ENCODE data around the gene MCCC1.
A peak's percentile ranks its signal among the peaks of the same experiment; 100 is the strongest.

The MCCC1 gene

GRCh38 chr3:182979674-182980191 is 119.6 kb downstream of the MCCC1 start:
- Histone ChIP-seq H3K4me1 (ENCODE audit: control insufficient read depth, low read depth, low read length) (peaks cover 21% of the 10 kb centered on the region), H3K27me3 (ENCODE audit: control insufficient read depth, insufficient read depth, low read length) (no peaks in the 10 kb centered on the region), H3K9me3 (ENCODE audit: control insufficient read depth, low read depth, low read length) (no peaks in the 10 kb centered on the region), H3K9ac (ENCODE audit: low read length) (peak overlapping the region; percentile 84), H3K36me3 (ENCODE audit: control insufficient read depth, low read depth, low read length) (no peaks in the 10 kb centered on the region), H3K27ac (ENCODE audit: low read length) (no peak overlapping the region), H3K4me3 (ENCODE audit: low read length) (peak overlapping the region; percentile 96)

DNA sequence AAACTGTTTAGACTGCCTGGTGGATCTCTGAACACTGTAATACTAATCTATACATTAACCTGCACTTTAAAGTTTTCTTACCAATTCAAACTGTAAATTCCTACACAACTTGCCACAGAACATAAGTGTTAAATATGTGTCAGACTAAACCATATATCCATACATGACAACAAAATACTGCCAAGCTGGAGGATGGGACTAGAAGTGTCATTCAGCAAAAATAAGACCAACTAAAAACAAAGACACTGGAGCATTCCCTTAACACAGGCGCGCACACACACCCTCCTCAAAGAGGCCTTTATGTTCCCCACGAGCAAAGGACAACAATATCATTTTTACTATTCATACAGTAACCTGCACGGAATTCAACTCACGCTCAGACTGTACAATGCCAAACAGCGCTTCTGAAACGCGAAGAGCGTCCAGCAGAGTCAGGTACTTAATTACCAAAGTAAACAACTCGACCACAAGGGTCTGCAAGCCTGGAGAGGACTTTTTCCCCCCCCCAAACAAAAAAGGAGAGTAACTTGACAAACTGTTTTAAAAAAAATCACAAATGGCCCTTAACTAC is 120.1 kb downstream of the MCCC1 start:
- Histone ChIP-seq H3K27me3 (ENCODE audit: control insufficient read depth, insufficient read depth, low read length) (no peaks in the 10 kb centered on the region), H3K4me1 (ENCODE audit: control insufficient read depth, low read depth, low read length) (peaks cover 21% of the 10 kb centered on the region)

GRCh38 chr3:182978387-182978786 is 120.9 kb downstream of the MCCC1 start:
- peaks cover 21% of the 10 kb centered on the region for H3K4me1 ChIP-seq (ENCODE audit: control insufficient read depth, low read depth, low read length)
- H3K27me3 ChIP-seq (ENCODE audit: control insufficient read depth, insufficient read depth, low read length), result no peaks in the 10 kb centered on the region
- peak overlapping the region; percentile 96 for H3K4me3 ChIP-seq (ENCODE audit: low read length)
- peak overlapping the region; percentile 0 for H3K9ac ChIP-seq (ENCODE audit: low read length)
- no peaks in the 10 kb centered on the region for H3K9me3 ChIP-seq (ENCODE audit: control insufficient read depth, low read depth, low read length)
- no peaks in the 10 kb centered on the region for H3K36me3 ChIP-seq (ENCODE audit: control insufficient read depth, low read depth, low read length)
- no peak overlapping the region for H3K27ac ChIP-seq (ENCODE audit: low read length)

More for the DNA sequence above, 120.1 kb downstream of the MCCC1 start:
- peak overlapping the region; percentile 96 for H3K4me3 ChIP-seq (ENCODE audit: low read length)
- H3K27ac ChIP-seq (ENCODE audit: low read length), result no peak overlapping the region
- H3K9ac ChIP-seq (ENCODE audit: low read length), result peak overlapping the region; percentile 84
- H3K9me3 ChIP-seq (ENCODE audit: control insufficient read depth, low read depth, low read length), result no peaks in the 10 kb centered on the region
- no peaks in the 10 kb centered on the region for H3K36me3 ChIP-seq (ENCODE audit: control insufficient read depth, low read depth, low read length)

DNA sequence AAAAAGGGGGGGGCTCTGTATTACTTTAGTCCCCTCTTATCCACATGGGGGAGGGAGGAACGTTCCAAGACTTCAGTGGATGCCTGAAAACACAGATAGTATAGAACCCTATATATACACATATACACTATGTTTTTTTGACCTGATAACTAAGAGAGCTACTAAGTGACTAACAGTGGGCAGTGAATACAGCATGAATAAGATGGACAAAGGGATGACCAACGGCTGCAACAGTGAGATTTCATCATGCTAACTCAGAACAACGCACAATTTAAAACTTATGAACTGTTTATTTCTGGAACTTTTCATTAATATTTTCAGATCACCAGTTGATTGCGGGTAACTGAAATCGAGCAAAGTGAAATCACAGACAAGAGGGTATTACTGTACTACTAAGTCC is 126.2 kb downstream of the MCCC1 start:
- Histone ChIP-seq H3K9ac (ENCODE audit: low read length) (no peak overlapping the region), H3K36me3 (ENCODE audit: control insufficient read depth, low read depth, low read length) (no peaks in the 10 kb centered on the region), H3K4me1 (ENCODE audit: control insufficient read depth, low read depth, low read length) (peaks cover 19% of the 10 kb centered on the region), H3K27me3 (ENCODE audit: control insufficient read depth, insufficient read depth, low read length) (no peaks in the 10 kb centered on the region), H3K9me3 (ENCODE audit: control insufficient read depth, low read depth, low read length) (no peaks in the 10 kb centered on the region), H3K4me3 (ENCODE audit: low read length) (no peak overlapping the region), H3K27ac (ENCODE audit: low read length) (no peak overlapping the region)

DNA sequence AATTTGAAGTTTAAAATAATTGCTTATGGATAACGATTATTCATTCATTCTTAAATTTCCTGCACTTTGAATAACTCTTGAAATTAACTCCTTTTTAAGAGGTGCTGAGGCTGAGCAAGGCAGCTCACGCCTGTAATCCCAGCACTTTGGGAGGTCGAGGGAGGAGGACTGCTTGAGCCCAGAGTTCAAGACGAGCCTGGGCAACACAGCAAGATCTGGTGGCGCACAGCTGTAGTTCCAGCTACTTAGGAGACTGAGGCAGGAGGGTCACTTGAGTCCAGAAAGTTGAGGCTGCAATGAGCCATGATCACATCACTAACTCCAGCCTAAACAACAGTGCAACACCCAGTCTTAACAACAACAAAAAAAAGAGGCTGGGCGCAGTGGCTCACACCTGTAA is 126.9 kb downstream of the MCCC1 start:
- H3K27ac ChIP-seq (ENCODE audit: low read length), result no peak overlapping the region
- H3K27me3 ChIP-seq (ENCODE audit: control insufficient read depth, insufficient read depth, low read length), result no peaks in the 10 kb centered on the region
- H3K9ac ChIP-seq (ENCODE audit: low read length), result no peak overlapping the region
- H3K36me3 ChIP-seq (ENCODE audit: control insufficient read depth, low read depth, low read length), result no peaks in the 10 kb centered on the region
- H3K9me3 ChIP-seq (ENCODE audit: control insufficient read depth, low read depth, low read length), result no peaks in the 10 kb centered on the region
- H3K4me3 ChIP-seq (ENCODE audit: low read length), result no peak overlapping the region
- peaks cover 19% of the 10 kb centered on the region for H3K4me1 ChIP-seq (ENCODE audit: control insufficient read depth, low read depth, low read length)

DNA sequence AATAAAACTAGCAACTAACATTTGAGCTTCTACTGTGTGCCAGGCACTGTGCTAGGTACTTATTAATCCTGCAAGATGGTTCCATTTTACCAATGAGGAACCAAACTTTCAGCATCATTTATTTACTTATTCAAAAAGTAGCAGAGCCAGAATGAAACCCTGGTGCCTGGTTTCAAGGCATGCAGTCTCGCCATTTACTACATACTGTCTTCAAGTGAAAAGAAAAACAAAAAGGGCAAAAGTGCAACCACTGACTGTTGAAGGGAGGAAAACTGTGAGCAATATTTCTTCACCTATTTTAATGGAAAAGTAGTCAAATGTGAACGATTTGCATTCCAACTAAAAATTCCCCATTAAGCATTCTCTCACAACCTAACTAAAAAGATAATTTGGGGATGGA is 127.7 kb downstream of the MCCC1 start:
- no peak overlapping the region for H3K4me3 ChIP-seq (ENCODE audit: low read length)
- no peaks in the 10 kb centered on the region for H3K36me3 ChIP-seq (ENCODE audit: control insufficient read depth, low read depth, low read length)
- no peaks in the 10 kb centered on the region for H3K9me3 ChIP-seq (ENCODE audit: control insufficient read depth, low read depth, low read length)
- no peak overlapping the region for H3K9ac ChIP-seq (ENCODE audit: low read length)
- H3K4me1 ChIP-seq (ENCODE audit: control insufficient read depth, low read depth, low read length), result peaks cover 19% of the 10 kb centered on the region
- H3K27ac ChIP-seq (ENCODE audit: low read length), result no peak overlapping the region
- H3K27me3 ChIP-seq (ENCODE audit: control insufficient read depth, insufficient read depth, low read length), result no peaks in the 10 kb centered on the region

DNA sequence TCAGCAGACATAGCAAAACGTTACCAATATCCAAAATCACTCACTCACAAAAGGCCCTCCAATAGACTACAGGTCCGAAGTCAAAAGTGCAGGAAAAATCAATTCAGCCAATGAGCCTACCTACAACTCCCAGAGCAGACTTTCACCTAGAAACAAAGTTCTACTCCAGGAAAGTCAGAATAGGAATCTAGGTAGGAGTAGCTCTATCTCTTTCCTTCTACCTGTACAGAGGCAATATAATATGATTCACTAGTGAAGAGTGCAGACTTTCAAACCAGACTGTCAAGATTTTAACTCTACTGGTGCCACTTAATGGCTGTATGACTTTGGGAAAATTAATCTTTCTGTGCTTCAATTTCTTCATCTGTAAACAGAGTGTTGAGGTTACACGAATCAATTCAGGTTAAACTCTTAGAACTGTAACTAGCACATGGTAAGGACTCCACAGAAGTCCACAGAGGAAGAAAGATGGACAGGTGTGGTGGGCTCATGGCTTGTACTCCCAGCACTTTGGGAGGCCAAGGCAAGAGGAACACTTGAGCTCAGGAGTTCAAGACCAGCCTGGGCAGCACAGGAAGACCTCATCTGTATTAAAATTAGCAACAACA is 128.4 kb downstream of the MCCC1 start:
- no peak overlapping the region for H3K27ac ChIP-seq (ENCODE audit: low read length)
- peaks cover 19% of the 10 kb centered on the region for H3K4me1 ChIP-seq (ENCODE audit: control insufficient read depth, low read depth, low read length)
- H3K9ac ChIP-seq (ENCODE audit: low read length), result no peak overlapping the region

DNA sequence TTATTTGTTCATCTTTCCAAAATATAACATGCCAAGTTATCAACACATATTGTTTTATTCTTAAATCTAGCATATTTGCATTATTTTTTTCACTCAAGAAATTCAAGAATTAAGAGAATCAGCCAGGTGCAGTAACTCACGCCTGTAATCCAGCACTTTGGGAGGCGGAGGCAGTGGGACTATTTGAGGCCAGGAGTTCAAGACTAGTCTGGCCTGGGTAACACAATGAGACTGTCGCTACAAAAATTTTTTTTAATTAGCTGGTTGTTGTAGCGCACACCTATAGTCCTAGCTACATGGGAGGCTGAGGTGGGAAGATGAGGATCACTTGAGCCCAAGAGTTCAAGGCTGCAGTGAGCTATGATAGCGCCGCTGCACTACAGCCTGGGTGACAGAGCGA is 129.4 kb downstream of the MCCC1 start:
- Histone ChIP-seq H3K4me3 (ENCODE audit: low read length) (no peak overlapping the region), H3K9ac (ENCODE audit: low read length) (peak overlapping the region; percentile 28), H3K9me3 (ENCODE audit: control insufficient read depth, low read depth, low read length) (no peaks in the 10 kb centered on the region), H3K36me3 (ENCODE audit: control insufficient read depth, low read depth, low read length) (no peaks in the 10 kb centered on the region), H3K27ac (ENCODE audit: low read length) (no peak overlapping the region), H3K27me3 (ENCODE audit: control insufficient read depth, insufficient read depth, low read length) (no peaks in the 10 kb centered on the region), H3K4me1 (ENCODE audit: control insufficient read depth, low read depth, low read length) (peaks cover 13% of the 10 kb centered on the region)

More for the DNA sequence above, 128.4 kb downstream of the MCCC1 start:
- H3K4me3 ChIP-seq (ENCODE audit: low read length), result no peak overlapping the region
- no peaks in the 10 kb centered on the region for H3K27me3 ChIP-seq (ENCODE audit: control insufficient read depth, insufficient read depth, low read length)
- H3K36me3 ChIP-seq (ENCODE audit: control insufficient read depth, low read depth, low read length), result no peaks in the 10 kb centered on the region
- H3K9me3 ChIP-seq (ENCODE audit: control insufficient read depth, low read depth, low read length), result no peaks in the 10 kb centered on the region

DNA sequence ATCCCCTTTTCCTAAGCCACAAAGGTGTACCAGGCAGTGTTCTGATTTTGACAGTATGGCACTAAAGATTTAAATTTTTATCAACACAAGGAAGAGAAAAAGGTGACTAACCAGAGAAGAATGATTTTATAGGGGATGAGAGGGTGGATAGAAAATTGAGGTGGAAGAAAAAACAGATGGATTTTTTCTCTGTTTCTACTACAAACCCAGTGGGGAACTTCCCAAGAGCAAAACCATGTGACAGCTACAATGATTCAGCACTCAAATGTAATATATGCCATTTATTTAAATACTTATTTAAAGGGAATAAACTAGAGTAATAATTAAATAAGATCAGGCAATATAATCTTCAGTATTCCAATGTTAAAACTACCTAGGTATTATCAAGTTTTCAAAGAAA is 130.0 kb downstream of the MCCC1 start:
- H3K4me1 ChIP-seq (ENCODE audit: control insufficient read depth, low read depth, low read length), result peaks cover 13% of the 10 kb centered on the region
- no peaks in the 10 kb centered on the region for H3K9me3 ChIP-seq (ENCODE audit: control insufficient read depth, low read depth, low read length)
- no peaks in the 10 kb centered on the region for H3K36me3 ChIP-seq (ENCODE audit: control insufficient read depth, low read depth, low read length)
- H3K27me3 ChIP-seq (ENCODE audit: control insufficient read depth, insufficient read depth, low read length), result no peaks in the 10 kb centered on the region
- peak overlapping the region; percentile 32 for H3K27ac ChIP-seq (ENCODE audit: low read length)
- H3K4me3 ChIP-seq (ENCODE audit: low read length), result no peak overlapping the region
- peak overlapping the region; percentile 28 for H3K9ac ChIP-seq (ENCODE audit: low read length)

DNA sequence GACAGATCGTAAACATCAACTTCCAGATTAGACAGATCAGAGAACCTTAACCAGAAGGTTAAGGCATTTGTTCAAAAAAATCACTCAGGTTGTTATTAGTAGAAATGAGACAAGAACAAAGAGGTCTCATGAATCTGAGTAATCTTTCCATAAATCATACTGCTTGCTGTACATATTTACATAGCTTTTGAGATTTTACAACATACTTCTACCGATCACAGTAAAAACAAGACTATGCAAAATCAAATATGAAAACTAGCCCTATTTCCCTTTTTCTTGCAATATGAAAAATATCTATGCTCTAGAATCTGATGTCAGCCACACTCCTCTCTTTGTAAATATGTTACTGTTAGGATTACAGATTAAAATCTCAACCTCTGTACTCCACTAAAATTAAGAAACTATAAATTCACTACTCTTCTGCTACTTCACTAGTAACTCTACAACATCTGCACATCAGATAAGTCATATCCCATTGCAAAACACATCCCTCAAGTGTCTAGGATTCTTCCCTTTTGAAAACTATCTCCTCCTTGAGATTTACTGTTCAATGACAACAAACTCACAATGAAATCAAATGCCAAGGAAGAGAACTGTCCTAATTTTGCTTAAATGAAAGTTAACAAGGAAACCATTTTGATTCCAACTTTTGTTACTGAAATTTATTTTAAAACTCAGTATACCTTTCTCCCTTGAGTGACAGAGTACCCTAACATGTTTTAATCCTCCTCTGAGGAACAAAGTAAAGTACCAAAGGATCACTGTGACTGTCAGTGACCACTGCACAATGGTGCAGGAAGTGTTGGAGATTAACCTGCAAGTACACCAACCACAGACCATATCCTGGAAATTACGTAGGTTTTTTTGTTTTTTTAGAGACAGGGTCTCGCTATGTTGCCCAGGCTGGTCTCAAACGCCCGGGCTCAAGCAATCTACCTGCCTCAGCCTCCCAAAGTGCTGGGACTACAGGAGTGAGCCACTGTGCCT is 131.8 kb downstream of the MCCC1 start:
- no peaks in the 10 kb centered on the region for H3K27me3 ChIP-seq (ENCODE audit: control insufficient read depth, insufficient read depth, low read length)
- H3K36me3 ChIP-seq (ENCODE audit: control insufficient read depth, low read depth, low read length), result no peaks in the 10 kb centered on the region
- peaks cover 13% of the 10 kb centered on the region for H3K4me1 ChIP-seq (ENCODE audit: control insufficient read depth, low read depth, low read length)
- no peak overlapping the region for H3K9ac ChIP-seq (ENCODE audit: low read length)
- no peak overlapping the region for H3K4me3 ChIP-seq (ENCODE audit: low read length)
- no peak overlapping the region for H3K27ac ChIP-seq (ENCODE audit: low read length)
- H3K9me3 ChIP-seq (ENCODE audit: control insufficient read depth, low read depth, low read length), result no peaks in the 10 kb centered on the region

- no peak overlapping the region for H3K27ac ChIP-seq (ENCODE audit: low read length)
- no peak overlapping the region for H3K9ac ChIP-seq (ENCODE audit: low read length)
- no peaks in the 10 kb centered on the region for H3K9me3 ChIP-seq (ENCODE audit: control insufficient read depth, low read depth, low read length)
- no peak overlapping the region for H3K4me3 ChIP-seq (ENCODE audit: low read length)
- H3K36me3 ChIP-seq (ENCODE audit: control insufficient read depth, low read depth, low read length), result peaks cover 5% of the 10 kb centered on the region
- H3K27me3 ChIP-seq (ENCODE audit: control insufficient read depth, insufficient read depth, low read length), result no peaks in the 10 kb centered on the region
- H3K4me1 ChIP-seq (ENCODE audit: control insufficient read depth, low read depth, low read length), result peaks cover 13% of the 10 kb centered on the region
Observed at GRCh38 chr3:182965861-182966366, 133.4 kb downstream of the MCCC1 start.
